Left ventricle myocardium superior (tissue), 1 donor: ENCODE data around the gene WSB2. TPM values are rescaled to one million over a fixed set of nuclear protein-coding genes. Genes with fewer than 3 reads are reported as not detected.
A peak's percentile ranks its signal among the peaks of the same experiment; 100 is the strongest.
"Not testable (repeated sequence)": the region's sequence is repeated elsewhere in the genome, so short reads cannot be mapped to it uniquely, and the experiment has no call there.

ENCODE experiments used
- ATAC-seq: fragments of 200-7000 bp; cut with Tn5 transposase; one replicate; pipeline ENCODE4 v1.9.1; 2020; ENCODE audit warnings: mild to moderate bottlenecking, moderate library complexity
- DNase-seq: peaks from one replicate; pipeline ENCODE4 v3.0.0-alpha.2; 2020
- intact Hi-C: fragments of 100-400 bp; cut with micrococcal nuclease; formaldehyde crosslinking; loops from one replicate; pipeline ENCODE4 v1.11.0; 2022
- long read RNA-seq: library from polyadenylated mRNA; unstranded; transcript quantifications from one replicate; pipeline ENCODE4 v2.0.0, GENCODE V29; 2021
- total RNA-seq: library from RNA; stranded (reverse); fragmentation: NEBNext Ultra II Directional; extraction: Animal tissue kit (Norgen Biotek cat#: 25700); gene quantifications from one replicate; pipeline ENCODE4 v1.2.1, GENCODE V29; 2021
- donor health status: DM: no; HTN: yes; CAD: no; lungs with severe emphysema.

WSB2 gene
- 103 TPM for total RNA-seq
- long read RNA-seq, transcript WSB2-201 (9 exons, 2,646 nt), result major isoform, 153 of 220 reads
- long read RNA-seq, transcript WSB2-203 (8 exons, 1,328 nt), result minor isoform, 12 of 220 reads
- long read RNA-seq, partial matches to known transcripts, result 50 of 220 reads
- long read RNA-seq, other reads (novel, unspliced or antisense), result 3 of 220 reads

GRCh38 chr12:118061011-118061872 lies at the start of gene WSB2:
WSB2 (minus strand) TSS chr12:118061179; CDS start chr12:118061048, 131 bp downstream.
- peak; percentile 71 for ATAC-seq
- intact Hi-C loops, result no loop called here
- peak; percentile 89 for DNase-seq

GRCh38 chr12:118109088-118109487 lies 48.1 kb upstream of the WSB2 start:
- DNase-seq (no peak), ATAC-seq (no peak)
- intact Hi-C loops, result no loop called here

GRCh38 chr12:118107694-118108093 lies 46.7 kb upstream of the WSB2 start:
- no peak for DNase-seq
- ATAC-seq, result no peak
- intact Hi-C loops, result no loop called here

- DNase-seq (no peak), ATAC-seq (no peak)
- intact Hi-C loops, result no loop called here
Observed at GRCh38 chr12:118107011-118107410, 46.0 kb upstream of the WSB2 start.

GRCh38 chr12:118103601-118104382 lies 42.8 kb upstream of the WSB2 start, which contains the start of gene VSIG10:
VSIG10 (minus strand) TSS chr12:118104011; CDS start chr12:118103671, 340 bp downstream.
- intact Hi-C loops, result no loop called here
- DNase-seq, result peak; percentile 87
- ATAC-seq, result peak; percentile 98

- intact Hi-C loops, result no loop called here
- DNase-seq, result no peak
- ATAC-seq, result peak; percentile 31
Observed at GRCh38 chr12:118103201-118103600, 42.2 kb upstream of the WSB2 start.

GRCh38 chr12:118102609-118103008 lies 41.6 kb upstream of the WSB2 start:
- no peak for ATAC-seq
- intact Hi-C loops, result no loop called here
- no peak for DNase-seq

GRCh38 chr12:118102070-118102469 lies 41.1 kb upstream of the WSB2 start:
- DNase-seq (no peak), ATAC-seq (no peak)
- intact Hi-C loops, result no loop called here

GRCh38 chr12:118101051-118101450 lies 40.1 kb upstream of the WSB2 start:
- ATAC-seq (no peak), DNase-seq (no peak)
- intact Hi-C loops, result no loop called here

GRCh38 chr12:118098911-118099671 lies 38.1 kb upstream of the WSB2 start:
- no peak for DNase-seq
- no peak for ATAC-seq
- intact Hi-C loops, result no loop called here

- intact Hi-C loops, result no loop called here
- no peak for DNase-seq
- no peak for ATAC-seq
Observed at GRCh38 chr12:118098401-118098800, 37.4 kb upstream of the WSB2 start.

GRCh38 chr12:118094039-118094438 lies 33.1 kb upstream of the WSB2 start:
- DNase-seq (no peak), ATAC-seq (no peak)
- intact Hi-C loops, result no loop called here

- intact Hi-C loops, result no loop called here
- ATAC-seq (no peak), DNase-seq (no peak)
Observed at GRCh38 chr12:118089782-118090181, 28.8 kb upstream of the WSB2 start.

GRCh38 chr12:118082161-118082560 lies 21.2 kb upstream of the WSB2 start:
- intact Hi-C loops, result no loop called here
- DNase-seq (no peak), ATAC-seq (no peak)

- intact Hi-C loops, ATAC-seq, DNase-seq: not testable (repeated sequence)
Observed at GRCh38 chr12:118081521-118081920, 20.5 kb upstream of the WSB2 start.

GRCh38 chr12:118073768-118074167 lies 12.8 kb upstream of the WSB2 start:
- no peak for DNase-seq
- ATAC-seq, result no peak
- intact Hi-C loops, result no loop called here

GRCh38 chr12:118070650-118071049 lies 9.7 kb upstream of the WSB2 start:
- ATAC-seq, result no peak
- intact Hi-C loops, result no loop called here
- no peak for DNase-seq

GRCh38 chr12:118068445-118068844 lies 7.5 kb upstream of the WSB2 start:
- DNase-seq, result no peak
- ATAC-seq, result no peak
- intact Hi-C loops, result no loop called here

GRCh38 chr12:118065380-118065779 lies 4.4 kb upstream of the WSB2 start:
- intact Hi-C loops, result no loop called here
- ATAC-seq, result no peak
- DNase-seq, result no peak
